HUES6 (cell line): Measurements from ENCODE around the gene RNF220.
A peak's percentile ranks its signal among the peaks of the same experiment; 100 is the strongest.

Experiments
- H3K27ac ChIP-seq: 2 replicates; pipeline ENCODE4 v1.7.0; 2013; ENCODE audit warnings: low read depth, mild to moderate bottlenecking, low read length, inconsistent platforms
- H3K27me3 ChIP-seq: 2 replicates; pipeline ENCODE4 v1.6.1; 2013; ENCODE audit warnings: low read length; ENCODE audit not compliant: control insufficient read depth, insufficient read depth
- H3K36me3 ChIP-seq: 2 replicates; pipeline ENCODE4 v1.6.1; 2013; ENCODE audit warnings: low read length; ENCODE audit not compliant: control insufficient read depth, insufficient read depth
- H3K4me1 ChIP-seq: 2 replicates; pipeline ENCODE4 v1.6.1; 2013; ENCODE audit warnings: low read length; ENCODE audit not compliant: control insufficient read depth, insufficient read depth
- H3K4me3 ChIP-seq: 2 replicates; pipeline ENCODE4 v1.5.1; 2013; ENCODE audit warnings: low read depth, low read length
- H3K9ac ChIP-seq: one replicate; pipeline ENCODE4 v1.6.1; 2013; ENCODE audit warnings: mild to moderate bottlenecking, low read length
- H3K9me3 ChIP-seq: 2 replicates; pipeline ENCODE4 v1.6.1; 2013; ENCODE audit warnings: low read depth, low read length; ENCODE audit not compliant: control insufficient read depth, insufficient read depth

Gene RNF220

DNA sequence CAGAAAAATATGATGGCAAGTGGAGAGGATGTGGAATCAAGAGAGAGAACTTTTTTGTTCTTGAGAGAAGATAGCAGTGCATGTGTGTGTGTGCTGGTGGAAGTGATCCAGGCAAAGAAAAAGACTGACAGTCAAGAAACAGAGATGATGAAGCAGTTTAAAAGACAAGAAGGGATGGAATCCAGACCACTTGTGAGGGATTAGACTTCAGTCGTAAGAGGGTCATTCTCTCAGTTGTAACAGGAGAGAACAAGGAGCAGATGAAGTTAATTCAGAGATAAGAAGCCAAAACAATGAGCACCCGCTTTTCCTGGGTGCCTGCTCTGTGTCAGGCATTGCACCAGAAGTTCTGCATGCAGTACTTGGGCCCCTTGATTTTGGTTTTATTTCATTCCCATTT, 76.6 kb downstream of the RNF220 start:
- H3K4me1 ChIP-seq, result peaks cover 33% of the 10 kb centered on the region
- no peaks in the 10 kb centered on the region for H3K27me3 ChIP-seq
- H3K9ac ChIP-seq, result no peak overlapping the region
- no peak overlapping the region for H3K4me3 ChIP-seq
- no peaks in the 10 kb centered on the region for H3K36me3 ChIP-seq
- H3K27ac ChIP-seq, result no peak overlapping the region
- no peaks in the 10 kb centered on the region for H3K9me3 ChIP-seq

GRCh38 chr1:44483089-44483874, 78.2 kb downstream of the RNF220 start:
- Histone ChIP-seq H3K36me3 (no peaks in the 10 kb centered on the region), H3K4me3 (no peak overlapping the region), H3K9me3 (no peaks in the 10 kb centered on the region), H3K27ac (no peak overlapping the region), H3K9ac (no peak overlapping the region), H3K4me1 (peaks cover 25% of the 10 kb centered on the region), H3K27me3 (no peaks in the 10 kb centered on the region)

DNA sequence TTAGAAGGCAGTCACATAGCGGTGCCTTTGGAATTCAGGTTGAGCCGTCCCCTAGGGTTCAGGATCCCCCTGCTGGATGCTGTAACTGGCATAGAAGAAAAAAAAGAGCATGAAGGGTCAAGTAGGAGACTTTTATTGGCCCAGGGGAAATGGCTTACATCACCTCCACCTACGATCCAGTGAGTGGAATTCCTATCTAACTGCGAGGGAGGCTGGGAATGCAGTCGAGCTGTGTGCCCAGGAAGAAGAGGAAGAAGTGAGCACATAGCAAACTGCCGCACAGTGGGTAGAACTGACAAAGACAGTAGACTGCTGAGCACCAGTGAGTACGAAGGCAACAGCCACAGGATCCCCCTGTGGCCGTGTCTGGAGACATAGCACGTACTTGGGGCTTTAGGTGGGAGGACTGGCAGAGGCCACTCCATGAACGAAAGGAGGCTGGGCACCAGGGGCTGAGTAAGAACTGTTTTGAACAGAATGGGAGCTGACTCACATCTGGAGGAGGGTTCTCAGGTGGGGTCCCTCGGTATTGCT, 79.2 kb downstream of the RNF220 start:
- Histone ChIP-seq H3K4me3 (no peak overlapping the region), H3K9me3 (no peaks in the 10 kb centered on the region), H3K27ac (no peak overlapping the region), H3K4me1 (peaks cover 25% of the 10 kb centered on the region), H3K27me3 (no peaks in the 10 kb centered on the region), H3K36me3 (no peaks in the 10 kb centered on the region), H3K9ac (no peak overlapping the region)

DNA sequence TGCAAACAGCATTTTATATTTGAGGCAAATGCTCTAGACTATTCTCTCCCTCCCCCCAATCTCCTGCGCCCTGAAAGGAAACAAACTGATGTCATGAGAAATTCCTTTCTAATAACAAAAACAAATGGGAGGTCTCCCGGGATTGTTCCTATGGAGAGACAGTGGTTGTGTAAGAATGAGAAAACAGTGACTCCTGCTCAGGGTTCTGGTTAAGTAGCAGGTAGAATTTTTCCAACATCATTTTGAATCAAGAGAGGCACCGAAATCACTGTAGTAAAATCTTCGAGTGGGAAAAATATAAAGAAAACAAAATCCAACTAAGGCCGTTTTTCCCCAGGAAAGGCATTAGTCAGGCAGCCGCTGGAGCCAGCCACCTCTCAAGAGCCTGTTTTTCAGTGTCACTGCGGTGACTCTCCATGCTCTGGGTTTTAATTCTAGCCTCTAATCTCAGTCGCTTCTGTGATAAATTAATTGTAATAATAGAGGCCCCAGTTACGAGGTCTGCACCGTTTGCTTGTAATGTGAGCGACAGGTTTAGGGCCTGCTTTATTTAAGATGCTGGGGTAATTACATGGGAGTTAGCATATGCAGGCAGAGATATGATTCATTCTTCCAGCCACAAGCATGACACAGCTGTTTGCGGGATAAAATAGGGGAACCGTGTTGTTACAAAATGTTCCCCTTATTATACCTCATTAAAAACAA, 80.3 kb downstream of the RNF220 start:
- Histone ChIP-seq H3K27ac (0 out of 2 replicates have a peak overlapping the region, but pooled peaks have one; percentile 28), H3K27me3 (no peaks in the 10 kb centered on the region), H3K9me3 (no peaks in the 10 kb centered on the region), H3K36me3 (no peaks in the 10 kb centered on the region), H3K4me1 (peaks cover 25% of the 10 kb centered on the region), H3K9ac (no peak overlapping the region), H3K4me3 (no peak overlapping the region)

GRCh38 chr1:44485934-44486460, 80.9 kb downstream of the RNF220 start:
- no peak overlapping the region for H3K27ac ChIP-seq

DNA sequence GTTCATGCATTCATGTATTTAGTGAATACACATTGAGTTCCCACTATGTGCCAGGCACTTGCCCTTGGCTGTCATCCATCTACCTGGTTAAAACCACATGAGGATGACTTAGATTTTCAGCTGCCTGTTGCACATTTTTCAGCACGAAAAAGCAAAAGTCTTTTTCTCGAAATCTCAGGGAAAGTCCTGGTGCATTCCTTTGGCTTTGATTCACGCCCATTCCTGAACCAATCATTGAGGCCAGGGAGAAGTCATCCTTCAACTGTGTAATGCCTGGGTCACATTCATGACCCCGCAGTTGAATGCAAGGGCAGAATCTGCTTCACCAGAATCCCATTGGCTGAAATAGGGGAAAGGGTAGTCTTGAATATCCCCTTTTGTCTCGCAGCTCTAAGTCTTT, 84.4 kb downstream of the RNF220 start:
- Histone ChIP-seq H3K36me3 (no peaks in the 10 kb centered on the region), H3K4me3 (no peak overlapping the region), H3K9ac (no peak overlapping the region), H3K27ac (no peak overlapping the region), H3K9me3 (no peaks in the 10 kb centered on the region), H3K4me1 (peaks cover 16% of the 10 kb centered on the region), H3K27me3 (no peaks in the 10 kb centered on the region)

More at GRCh38 chr1:44485934-44486460, 80.9 kb downstream of the RNF220 start:
- Histone ChIP-seq H3K36me3 (no peaks in the 10 kb centered on the region), H3K9ac (no peak overlapping the region), H3K4me1 (peaks cover 25% of the 10 kb centered on the region), H3K27me3 (no peaks in the 10 kb centered on the region), H3K4me3 (no peak overlapping the region), H3K9me3 (no peaks in the 10 kb centered on the region)

DNA sequence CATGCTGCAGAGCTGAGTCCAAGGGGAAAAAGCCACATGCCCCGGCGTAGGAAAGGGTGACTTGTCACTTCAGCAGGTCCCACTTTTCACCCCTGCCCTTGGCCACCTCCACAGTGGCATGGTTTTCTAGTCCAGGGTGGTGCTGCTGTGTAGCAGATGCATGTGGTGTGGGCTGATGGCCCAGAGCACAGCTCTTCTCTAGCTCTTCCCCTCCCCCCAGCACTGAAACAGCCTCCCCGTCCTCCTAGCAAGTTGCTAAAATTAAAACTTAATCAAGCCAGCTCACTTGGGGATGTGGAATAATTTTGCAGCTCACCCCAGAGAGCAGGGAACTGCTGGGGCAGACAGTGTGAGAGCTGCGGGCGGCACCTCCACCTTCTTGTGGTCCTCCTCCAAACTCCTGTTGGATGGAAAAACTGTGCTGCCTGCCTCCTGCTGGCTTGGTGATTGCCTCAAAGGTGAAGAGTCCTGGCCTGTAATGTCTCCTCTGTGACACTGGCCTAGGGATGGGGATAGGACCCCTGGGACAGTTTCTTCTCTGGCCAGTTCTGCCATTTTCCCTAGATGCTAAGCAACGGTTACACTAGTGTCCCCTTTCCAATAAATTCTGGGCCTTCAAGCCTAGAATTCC, 91.6 kb downstream of the RNF220 start:
- no peak overlapping the region for H3K4me3 ChIP-seq
- peaks cover 25% of the 10 kb centered on the region for H3K27me3 ChIP-seq
- no peaks in the 10 kb centered on the region for H3K9me3 ChIP-seq
- H3K9ac ChIP-seq, result no peak overlapping the region
- no peaks in the 10 kb centered on the region for H3K36me3 ChIP-seq
- no peak overlapping the region for H3K27ac ChIP-seq
- H3K4me1 ChIP-seq, result peaks cover 11% of the 10 kb centered on the region

- Histone ChIP-seq H3K27me3 (peaks cover 25% of the 10 kb centered on the region), H3K9ac (no peak overlapping the region), H3K36me3 (no peaks in the 10 kb centered on the region)
Observed at GRCh38 chr1:44497422-44498170, 92.5 kb downstream of the RNF220 start.

DNA sequence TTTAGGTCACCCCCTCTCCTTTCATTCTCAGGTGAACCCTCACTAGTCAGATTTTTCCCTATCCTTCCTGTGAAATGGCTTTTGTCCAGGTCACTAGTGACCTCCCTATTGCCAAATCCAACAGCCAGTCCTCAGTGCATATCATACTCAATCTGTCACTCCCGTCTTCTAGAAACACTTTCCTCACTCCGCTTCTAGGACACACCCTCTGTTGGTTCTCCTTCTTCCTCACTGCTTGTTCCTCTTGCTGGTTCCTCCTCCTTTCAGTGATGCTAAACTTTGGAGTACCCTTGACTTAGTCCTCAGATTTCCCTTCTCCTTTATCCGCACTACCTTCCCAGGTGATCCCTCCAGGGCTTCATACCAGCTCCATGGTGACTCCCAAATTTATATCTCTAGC, 94.3 kb downstream of the RNF220 start:
- Histone ChIP-seq H3K27me3 (peaks cover 25% of the 10 kb centered on the region), H3K36me3 (no peaks in the 10 kb centered on the region), H3K27ac (no peak overlapping the region), H3K4me1 (peaks cover 19% of the 10 kb centered on the region), H3K4me3 (no peak overlapping the region), H3K9ac (no peak overlapping the region), H3K9me3 (no peaks in the 10 kb centered on the region)

More at GRCh38 chr1:44497422-44498170, 92.5 kb downstream of the RNF220 start:
- Histone ChIP-seq H3K27ac (no peak overlapping the region), H3K4me3 (no peak overlapping the region), H3K9me3 (no peaks in the 10 kb centered on the region), H3K4me1 (peaks cover 19% of the 10 kb centered on the region)

DNA sequence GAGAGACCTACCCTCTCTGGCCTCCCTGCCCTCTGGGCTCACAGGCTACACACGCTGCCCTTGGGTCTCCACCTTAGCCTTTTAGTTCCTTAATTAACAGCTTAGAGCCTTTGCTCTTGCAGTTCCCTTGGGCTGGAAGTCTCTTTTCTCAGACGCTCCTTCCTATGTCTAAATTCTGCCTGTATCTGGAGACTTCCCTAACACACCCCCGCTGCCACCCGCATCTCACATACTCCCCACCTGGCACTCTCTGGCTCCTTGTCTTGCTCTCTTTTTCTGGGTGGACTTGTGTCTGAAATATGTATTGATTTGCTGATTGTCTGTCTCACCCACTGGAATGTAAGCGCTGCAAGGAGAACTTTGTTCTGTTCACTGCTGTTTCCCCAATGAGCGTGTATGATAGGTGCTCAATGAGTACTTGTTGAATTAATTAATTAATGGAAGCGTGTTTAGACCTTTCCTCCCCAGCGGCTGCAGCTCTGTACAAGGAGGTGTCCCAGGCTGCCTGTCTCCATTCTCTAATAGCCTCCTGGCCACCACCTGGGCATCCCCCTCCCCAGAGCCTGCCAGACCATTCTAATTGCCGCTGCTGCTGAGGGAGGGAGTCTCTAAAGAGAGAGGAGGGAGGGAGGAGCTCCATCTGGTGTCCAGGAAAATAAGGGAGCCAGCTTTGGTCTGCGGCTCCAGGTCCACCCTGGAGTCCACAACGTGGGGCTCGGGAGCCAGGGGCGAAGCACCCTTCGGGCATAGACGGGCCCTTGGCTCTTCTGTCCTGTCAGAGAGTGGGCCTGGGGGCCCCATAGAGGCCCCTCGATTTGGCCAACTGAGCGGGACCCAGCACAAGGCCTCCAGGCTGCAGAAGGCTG, 95.4 kb downstream of the RNF220 start:
- H3K27me3 ChIP-seq, result peaks cover 30% of the 10 kb centered on the region
- no peak overlapping the region for H3K27ac ChIP-seq
- no peaks in the 10 kb centered on the region for H3K36me3 ChIP-seq
- H3K4me3 ChIP-seq, result peak overlapping the region; percentile 59
- H3K9ac ChIP-seq, result peak overlapping the region; percentile 32
- H3K9me3 ChIP-seq, result no peaks in the 10 kb centered on the region
- H3K4me1 ChIP-seq, result peaks cover 26% of the 10 kb centered on the region
